Activated CD8-positive, alpha-beta memory T cell treated with anti-CD3 and anti-CD28 coated beads, Interleukin-2, amount 50 U/mL, for 24 hours (primary cell): ENCODE results near the gene SEC61B.

Experiments
- DNase-seq: peaks from one replicate; pipeline ENCODE4 v3.0.0-alpha.2; 2020; ENCODE audit errors: extremely low read depth

Gene SEC61B

DNA sequence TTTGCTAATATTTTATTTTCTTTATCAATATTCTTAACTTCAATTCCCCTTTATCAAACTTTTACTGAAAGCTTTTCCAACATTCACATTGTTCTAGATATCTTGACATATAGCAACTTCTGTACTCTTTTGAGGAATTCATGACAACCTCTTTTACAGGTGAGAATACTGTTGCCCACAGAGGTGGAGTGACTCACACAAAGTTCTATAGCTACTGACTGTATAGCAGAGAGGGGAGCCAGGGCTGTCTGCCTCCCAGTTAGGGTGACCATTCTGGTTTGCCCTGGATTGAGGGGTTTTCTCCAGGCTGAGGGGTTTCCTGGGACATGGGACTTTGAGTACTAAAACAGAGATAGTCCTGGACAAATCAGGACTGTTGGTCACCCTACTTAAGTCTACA, 16.2 kb downstream of the SEC61B start:
- no peak for DNase-seq

DNA sequence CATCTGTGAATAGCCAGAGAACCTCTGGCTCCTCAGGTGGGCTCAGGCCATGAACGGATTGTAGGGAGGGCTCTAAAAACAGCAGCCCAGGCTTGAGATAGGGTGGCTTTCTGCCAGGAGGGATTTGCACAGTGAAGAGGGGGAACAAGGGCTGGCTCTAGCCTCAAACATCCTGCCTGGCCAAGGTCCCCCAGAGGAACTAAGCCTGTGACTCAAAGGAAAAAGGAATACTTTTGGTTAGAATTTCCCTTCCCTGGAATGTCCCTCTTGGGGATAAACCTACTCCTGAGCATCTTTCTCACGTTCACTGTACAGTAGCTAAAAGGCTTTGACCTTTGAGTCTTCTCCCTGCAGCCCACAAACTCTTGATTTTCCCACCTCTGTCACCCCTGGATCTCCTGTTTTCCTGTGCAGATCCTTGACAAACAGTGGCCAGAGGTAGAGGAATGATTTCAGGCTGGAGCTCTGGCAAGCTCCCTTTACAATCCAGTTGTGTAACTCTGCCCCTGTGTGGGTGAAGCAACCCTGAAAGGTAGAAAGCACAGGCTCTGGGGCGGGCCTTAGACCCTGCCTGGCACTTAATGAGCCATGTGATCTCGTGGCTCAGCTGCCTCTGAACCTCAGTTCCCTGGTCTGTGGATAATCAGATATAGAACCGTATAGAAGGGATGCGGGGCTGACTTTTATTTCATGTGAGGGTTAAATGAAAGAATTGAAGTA, 17.4 kb downstream of the SEC61B start:
- DNase-seq: no peak

DNA sequence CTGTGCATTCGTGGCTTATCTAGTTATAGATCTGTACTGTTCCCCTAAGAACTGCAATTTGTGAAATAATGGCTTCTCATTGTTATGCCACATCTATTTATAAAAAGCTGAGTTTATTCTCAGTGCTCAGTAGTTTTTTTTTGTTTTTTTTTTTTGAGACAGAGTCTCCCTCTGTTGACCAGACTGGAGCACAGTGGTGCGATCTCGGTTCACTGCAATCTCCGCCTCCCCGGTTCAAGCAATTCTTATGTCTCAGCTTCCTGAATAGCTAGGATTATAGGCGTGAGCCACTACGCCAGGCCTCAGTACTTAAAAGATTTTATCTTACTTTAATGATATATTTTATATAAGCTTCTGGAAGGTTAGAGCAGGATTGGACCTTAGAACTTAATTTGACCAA, 19.0 kb downstream of the SEC61B start:
- DNase-seq: no peak

DNA sequence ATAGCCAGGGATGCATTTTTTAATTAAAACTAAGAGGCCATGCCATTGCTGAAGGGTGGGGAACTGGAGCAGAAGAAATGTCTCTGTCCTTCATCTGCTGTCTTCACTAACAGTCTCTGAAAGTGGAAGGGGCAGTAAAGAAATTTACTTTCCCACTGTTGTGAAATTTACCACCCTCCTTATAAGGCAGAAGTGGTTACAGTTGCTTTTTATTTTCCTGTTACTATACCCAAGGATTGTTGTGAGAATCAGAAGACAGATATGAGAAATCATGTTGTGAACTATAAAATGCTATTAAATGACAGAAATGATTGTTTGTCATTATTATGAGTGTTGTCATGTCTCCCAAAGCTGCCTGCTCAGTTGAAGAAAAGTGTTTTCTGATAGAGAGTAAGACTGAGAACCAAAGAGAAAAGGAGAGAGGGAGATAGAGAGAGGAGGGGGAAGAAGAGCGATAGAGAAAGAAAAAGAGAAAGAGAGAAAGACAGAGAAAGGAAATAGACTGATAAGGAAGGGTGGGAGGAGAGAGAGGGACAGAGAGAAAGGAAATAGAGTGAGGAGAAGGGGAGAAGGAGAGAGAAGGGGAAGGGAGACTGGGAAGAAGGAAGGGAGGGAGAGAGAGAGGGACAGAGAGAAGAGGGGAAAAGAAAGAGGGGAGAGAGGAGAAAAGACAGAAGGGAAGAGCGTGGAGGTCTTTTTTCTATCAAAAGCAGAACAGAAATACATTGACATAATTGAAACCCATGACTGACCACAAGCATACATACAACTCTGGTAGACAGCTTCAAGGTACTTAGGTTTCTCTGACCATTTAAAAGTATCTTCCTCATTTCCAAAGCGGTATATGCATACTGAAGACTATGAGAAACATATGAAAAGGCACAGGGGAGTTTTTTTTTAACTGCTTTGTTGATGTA, 22.5 kb downstream of the SEC61B start:
- DNase-seq: no peak

DNA sequence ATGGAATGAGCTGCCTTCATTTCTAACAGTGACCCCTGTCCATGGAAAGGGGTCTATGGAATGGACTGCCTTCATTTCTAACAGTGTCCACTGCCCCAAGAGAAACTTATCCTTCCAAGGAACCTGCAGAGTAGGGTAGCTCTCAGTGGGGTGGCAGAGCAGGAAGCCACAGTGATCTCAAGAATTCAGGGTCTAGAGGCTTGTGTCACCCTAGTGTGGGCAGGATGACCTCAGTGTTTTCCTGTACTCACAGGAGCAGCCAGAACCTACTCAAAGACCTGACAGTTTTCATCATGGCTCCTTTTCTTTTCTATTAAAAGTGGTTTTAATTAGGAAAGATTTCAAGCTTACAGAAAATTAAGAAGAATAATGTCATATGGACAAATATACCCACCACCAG, 27.5 kb downstream of the SEC61B start:
- no peak for DNase-seq

DNA sequence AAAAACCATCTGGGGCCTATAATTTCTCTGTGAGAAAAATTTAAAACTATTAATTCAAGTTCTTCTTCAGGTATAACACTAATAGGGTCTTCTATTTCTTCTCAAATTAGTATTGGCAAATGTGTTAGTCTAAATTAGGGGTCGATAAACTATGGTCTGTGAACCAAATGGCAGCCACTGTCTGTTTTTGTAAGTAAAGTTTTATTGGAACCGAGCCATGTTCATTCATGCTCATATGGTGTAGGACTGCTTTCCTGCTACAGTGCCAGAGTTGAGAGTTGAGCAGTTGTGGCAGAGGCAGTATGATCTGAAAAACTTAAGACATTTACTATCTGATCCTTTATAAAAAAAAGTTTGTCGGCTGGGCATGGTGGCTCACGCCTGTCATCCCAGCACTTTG, 29.1 kb downstream of the SEC61B start:
- DNase-seq: no peak

DNA sequence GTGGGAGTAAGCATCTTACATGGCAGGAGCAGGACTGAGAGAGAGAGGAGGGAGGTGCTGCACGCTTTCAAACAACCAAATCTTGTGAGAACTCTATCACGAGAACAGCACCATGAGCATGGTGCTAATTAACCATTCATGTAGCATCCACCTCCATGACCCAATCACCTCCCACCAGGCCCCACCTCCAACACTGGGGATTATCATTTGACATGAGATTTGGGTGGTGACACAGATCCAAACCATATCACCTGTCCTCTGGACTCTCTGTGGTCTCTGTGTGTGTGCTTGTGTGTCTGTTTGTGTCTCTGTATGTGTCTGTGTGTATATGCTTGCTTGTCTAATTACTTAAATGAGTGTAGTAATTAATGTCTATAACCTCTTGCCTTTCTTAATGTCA, 31.1 kb downstream of the SEC61B start:
- no peak for DNase-seq

DNA sequence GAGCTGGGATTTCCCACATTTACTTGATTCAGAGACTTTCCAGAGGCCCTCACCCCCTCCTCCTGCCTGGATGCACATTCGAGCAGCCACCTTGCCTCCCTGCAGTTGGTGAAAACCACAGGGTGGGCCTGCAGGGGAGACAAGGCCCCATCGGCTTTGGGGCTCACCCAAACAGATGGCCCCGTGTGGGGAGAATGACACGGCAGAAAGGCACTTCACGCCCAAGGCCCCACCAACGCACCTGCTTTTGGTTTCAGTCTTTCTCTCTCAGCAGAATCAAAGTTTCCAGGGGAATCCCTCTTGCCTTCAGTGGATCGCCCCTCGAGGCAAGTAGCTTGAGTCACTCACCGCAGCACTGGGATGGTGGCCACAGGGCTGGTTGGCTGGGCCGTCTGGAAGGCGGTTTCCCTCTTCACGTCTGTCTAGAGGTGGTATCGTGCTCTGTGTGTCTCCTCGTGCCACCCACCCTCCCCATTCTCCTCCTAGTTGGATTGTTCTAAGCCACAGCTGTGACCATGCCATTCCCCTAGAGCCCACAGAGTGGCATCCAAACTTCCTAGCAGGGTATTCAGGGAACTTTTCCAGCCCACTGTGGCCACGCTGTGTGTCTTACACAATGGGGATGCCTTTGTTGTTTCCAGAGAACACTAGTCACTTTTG, 31.8 kb downstream of the SEC61B start:
- DNase-seq: peak; percentile 78

DNA sequence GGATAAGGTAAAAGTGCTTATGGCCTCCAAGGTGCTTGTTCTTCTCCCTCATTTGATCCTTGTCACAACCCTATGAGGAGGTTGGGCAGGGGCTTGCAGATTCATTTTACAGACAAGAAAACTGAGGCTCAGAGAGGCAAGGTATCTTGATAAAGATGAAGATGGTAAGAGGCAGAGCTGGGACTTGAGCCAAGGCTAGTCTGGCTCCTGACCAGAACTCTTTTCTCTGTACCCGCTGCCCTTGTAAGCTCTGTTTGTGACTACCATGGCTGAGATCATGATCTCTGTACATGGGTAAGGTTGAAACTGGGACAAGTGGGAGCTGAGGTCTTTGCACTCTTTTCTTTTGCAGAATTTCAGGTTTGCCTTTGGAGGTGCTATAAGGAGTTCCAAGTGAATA, 33.6 kb downstream of the SEC61B start:
- DNase-seq: no peak

DNA sequence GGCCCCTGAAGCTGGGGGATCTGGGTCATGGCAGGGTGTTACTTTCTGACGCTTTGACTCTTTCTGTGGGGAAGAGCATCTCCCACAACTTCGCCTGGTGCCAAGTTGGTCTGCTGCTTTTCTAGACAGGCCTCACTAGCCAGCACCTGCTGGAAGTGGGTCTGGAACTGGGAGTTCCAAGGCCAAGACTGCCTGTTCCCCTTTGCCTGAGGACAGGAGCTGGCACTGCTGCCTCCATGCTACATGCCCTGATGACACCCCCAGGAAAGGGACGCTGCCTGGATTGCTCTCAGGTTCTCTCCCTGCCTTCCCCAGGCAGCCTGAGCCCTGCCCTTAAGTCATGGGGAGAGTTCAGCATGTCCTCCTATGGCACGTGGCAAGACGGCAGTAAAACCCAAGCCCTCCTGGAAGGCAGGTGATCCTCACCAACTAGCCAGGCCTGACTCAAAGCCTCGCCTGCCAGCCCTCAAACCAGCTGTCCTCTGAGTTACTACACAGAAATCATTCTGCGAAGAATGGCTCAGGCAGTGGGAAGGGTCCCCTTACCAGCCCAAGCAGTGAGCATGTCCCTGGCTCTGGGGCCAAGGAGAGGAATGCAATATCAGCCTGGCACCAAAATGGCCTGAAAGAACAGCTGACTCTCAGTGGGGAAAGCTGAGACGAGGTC, 35.8 kb downstream of the SEC61B start:
- no peak for DNase-seq

DNA sequence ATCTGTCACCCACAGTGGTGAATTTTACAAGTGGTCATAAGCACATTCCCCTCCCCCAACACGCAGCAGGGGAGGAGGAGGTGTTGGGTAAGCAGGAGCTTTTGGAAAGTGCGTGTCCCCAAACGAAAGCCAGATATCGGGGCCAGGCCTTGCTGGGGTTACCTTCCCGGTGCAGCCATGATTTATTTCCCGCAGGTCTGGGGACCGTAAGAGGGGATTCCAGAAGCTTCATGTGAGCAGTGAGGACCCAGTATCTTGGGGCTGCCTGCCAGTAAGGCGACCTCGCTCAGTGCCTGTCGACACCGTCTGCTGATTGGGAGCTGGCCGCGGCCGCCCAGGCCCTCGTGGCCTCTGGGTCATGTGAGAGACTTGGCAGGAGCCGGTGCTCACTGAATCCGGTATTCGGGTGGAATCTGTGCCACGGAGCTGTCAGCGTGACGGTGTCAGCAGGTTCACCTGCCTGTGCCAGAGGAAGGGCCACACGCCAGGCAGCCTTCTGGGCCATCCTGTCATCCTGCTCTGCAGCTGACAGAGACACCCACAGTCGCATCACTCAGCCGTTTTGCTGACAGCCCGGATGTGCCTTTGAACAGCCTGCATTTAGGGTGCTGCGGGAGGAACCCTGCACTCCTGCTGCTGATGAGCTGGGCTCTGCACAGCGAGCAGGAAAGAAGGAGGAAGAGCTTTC, 37.3 kb downstream of the SEC61B start:
- no peak for DNase-seq

DNA sequence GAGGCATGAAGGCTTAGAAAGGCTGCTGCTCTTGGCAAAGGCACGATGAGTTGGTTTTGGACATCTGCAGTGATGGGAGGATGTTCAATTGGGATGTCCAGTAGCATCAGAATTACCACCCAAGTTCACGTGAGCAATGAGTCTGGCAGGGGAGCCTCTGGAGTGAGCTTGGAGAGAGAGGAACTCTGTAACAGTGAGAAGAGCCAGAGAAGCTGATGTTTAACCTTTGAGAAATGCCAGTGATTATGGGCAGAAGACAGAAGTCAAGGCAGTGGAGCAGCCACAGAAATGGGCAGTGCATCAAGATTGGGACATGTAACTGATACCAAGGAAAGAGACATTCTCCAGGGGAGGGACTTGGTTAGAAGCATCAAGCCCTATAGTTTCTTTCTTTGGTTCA, 39.8 kb downstream of the SEC61B start:
- no peak for DNase-seq

DNA sequence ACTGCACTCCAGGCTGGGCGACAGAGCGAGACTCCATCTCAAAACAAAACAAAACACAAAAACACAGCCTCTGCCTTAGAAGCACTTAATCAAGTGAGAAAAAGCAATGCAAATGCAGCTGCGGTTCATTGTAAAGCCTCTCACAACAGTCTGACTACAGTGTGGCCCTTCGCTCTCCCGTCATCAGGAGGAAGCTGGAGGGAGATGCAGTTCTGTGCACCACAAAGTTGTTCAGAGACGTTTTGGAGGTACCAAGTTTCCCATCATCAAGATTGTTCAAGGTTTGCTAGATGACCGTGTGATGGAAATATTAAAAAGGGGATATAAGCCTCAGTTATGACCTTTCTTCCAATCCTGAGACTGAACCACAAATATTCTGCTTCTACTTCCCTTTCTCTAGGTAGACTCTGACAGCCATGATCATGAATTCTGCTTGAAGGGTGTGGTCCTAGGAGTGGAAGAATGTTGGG, 40.9 kb downstream of the SEC61B start:
- no peak for DNase-seq

DNA sequence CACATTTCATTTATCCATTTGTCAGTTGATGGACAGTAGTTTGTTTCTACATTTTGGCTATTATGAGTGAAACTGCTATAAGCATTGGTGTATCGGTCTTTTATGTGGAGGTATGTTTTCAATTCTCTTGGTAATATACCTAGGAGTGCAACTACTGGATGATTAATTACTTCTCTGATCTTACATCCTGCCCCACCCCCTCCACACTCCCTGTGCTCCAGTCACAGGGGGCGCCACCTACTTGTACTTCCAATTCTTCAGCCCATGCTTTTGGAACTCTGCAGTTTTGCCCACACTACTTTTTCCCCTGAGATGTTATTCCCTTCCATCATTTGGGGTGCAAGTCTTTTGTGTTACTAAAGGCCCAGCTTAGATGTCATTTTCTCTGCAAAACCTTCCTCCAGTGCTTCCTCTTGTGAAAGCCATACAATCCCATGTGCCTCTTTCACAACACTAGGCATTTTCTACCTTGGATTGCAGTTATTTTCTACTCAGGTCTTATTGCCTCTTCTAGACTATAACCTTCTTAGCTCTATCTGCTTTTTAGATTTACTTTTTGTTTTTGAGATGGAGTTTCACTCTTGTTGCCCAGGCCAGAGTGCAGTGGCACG, 42.1 kb downstream of the SEC61B start:
- no peak for DNase-seq

DNA sequence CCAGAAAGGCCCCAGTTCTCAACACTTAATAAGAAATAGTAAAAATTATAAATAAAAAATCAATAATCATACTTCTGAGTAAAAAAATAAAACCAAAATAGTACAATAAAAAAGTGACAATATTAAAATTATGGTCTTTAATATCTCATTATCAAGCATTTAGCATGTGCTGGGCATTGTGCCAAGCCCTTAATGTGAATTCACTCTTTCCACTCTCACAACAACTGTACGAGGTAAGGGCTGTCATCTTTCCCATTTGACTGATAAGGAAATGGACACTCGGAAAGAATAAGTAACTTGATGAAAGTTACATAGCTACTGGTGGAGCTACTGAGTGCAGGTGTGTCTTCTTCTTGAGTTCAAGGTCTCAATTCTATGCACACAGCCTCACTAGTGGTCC, 43.6 kb downstream of the SEC61B start:
- no peak for DNase-seq

DNA sequence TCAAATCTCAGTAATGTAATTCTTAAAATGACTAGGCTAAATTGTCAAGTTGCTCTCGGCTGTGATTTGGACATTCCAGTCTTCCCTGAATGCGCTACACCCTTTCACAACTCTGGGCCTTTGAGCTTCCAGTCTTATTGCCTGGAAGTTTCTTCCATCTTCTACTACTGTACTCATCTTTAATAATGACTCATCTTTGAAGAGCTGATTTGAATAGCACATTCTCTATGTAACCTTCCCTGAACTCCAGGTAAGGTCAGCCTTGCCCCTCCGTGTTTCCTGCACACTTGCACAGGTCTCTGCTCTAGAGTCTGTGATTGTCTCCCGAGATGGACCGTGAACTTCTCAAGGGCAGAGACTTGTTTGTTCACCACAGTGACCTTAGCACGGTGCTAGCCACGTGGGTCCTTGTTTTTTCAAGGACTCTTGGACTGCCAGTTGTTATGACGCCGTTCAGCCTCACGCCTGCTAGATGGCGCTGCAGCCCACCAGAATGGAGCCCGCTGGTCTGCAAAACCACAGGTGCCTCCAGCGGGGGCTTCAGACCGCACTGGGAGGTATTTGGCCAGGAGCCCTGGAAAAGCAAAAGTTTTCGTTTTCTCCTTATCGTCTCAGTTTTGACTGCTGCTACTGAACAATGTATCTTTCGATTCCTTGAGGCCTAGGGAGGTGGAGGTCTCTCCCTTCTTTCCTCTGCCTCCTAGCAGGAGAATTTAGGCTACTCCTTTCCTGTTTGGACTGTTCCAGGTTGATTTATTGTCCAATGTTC, 44.4 kb downstream of the SEC61B start:
- no peak for DNase-seq

DNA sequence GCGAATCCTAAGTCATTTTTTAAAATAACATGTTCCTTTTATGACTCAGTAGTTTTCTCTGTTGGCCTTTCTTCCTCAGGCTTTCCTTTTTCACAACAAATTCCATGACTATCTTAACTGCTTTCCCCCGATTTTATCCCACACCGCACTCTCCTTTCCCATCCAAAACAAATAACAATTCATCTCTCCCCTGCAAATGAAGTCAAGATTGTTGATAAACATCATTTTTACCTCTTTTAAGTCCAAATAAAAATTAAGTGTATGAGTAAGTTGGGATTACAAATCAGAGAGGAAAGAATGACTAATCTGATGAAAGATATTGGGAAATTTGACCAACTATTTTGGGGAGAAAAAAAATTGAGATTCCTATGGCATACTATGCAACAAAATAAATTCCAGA, 47.3 kb downstream of the SEC61B start:
- no peak for DNase-seq

DNA sequence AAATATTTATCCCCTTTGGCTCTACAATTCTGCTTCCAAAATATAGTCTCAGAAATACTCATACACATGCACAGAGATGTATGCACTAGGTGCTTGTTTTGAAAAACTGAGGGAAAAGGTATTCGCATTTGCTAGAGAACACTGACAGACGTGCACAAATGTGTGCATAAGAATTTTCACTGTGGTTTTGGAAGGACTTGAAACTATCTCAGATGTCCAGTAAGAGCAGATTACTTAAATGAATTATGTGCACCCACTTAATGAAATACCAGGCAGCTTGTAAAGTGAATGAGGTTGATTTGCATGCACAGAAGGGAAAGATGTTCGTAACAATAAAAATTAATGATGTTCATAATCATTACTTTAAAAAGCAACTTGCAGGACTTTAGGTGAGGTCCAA, 48.4 kb downstream of the SEC61B start:
- no peak for DNase-seq

DNA sequence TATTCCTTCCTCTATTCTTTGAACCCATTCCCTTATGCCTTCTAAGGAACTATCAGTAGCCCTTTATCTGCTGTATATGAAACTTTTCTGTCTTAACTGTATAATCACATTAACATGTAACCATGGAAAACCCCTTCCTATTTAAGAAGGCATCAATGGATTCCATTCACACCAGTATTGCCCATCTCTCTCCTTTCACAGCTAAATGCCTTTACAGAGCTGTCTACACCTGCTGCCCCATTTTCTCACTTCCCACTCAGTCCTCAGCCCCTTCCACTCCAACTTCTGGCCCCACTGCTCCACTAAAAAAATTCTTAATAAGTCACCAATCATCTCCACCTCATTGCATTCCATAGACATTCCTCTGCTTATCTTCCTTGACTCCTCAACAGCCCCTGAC, 50.8 kb downstream of the SEC61B start:
- no peak for DNase-seq

DNA sequence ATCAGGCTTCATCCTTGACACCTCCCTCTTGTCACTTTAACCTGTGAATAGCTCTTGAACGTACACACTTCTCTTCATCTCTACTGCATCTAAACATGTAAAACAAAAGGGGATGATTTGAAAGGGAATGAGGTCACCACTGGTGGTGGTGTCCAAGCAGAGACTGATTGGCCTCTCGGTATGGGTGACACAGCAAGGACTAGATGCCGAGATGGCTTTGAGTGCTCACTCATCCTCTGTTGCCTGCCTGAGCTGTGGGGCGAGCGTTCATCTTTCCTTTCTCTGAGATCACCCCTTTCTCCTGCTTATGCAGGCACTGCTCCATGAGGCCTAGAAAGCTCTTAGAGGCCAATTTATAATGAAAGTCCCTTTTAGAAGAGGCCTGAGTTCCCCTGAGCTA, 51.9 kb downstream of the SEC61B start:
- DNase-seq: no peak
